ENCODE data around the gene QARS1.

- TF ChIP-seq CTCF (conservative IDR thresholded peaks at IDR 0.05; ENCODE audit: low read length), result no peak
- no peak for TF ChIP-seq EZH2phosphoT487 (IDR thresholded peaks at IDR 0.05; ENCODE audit: borderline replicate concordance)
These were observed 23.1 kb downstream of the QARS1 start for GRCh38 chr3:49081429-49081828.

Measured in Loucy (cell line).